GM21390 (cell line): ENCODE results near the gene ZNF19.
A peak's percentile ranks its signal among the peaks of the same experiment; 100 is the strongest.
"Not testable (repeated sequence)": the region's sequence is repeated elsewhere in the genome, so short reads cannot be mapped to it uniquely, and the experiment has no call there.

ENCODE experiments used
- ATAC-seq: cut with Tn5 transposase; IDR thresholded peaks from one replicate; pipeline ENCODE4 v1.9.1; 2021; ENCODE audit not compliant: unreplicated experiment

The ZNF19 gene

DNA sequence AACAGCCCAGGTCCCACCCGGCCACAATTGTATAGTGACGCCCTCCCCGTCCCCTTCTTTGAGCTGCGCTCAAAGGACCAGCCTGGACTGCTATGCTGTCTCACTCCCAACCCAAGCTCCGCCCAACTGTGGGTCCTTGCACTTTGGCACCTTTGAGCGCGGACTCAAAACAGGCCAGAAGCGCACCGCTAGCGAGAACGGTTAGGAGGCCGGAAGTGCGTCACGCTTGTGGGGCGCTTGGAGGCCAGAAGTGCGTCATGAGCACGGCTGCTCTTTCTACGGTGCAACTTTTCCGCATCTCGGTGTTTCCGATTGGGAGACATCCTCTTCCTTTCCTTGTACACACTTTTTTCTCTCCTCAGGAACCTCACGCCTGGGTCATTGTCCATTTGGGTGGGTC is at the start of gene ZNF19:
Gene ZNF19 (minus strand): TSS at position 203 of the 400 bp plus-strand sequence. CDS start 7,210 bp downstream, outside the sequence.
- ATAC-seq = no peak

DNA sequence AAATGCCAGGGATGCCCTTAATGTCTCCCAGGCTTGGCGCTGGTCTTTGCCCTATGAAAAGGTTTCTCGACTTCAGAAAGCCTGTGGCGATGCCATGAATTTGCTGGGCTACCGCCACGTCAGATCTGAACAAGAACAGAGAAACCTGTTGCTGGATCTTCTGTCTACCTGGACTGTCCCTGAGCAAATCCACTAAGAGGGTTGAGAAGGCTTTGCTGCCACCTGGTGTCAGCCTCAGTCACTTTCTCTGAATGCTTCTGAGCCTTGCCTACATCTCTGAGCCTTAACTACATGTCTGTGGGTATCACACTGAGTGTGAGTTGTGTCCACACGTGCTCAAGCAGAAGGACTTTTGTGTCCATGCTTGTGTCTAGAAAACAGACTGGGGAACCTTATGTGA is 48.5 kb upstream of the ZNF19 start:
- ATAC-seq = no peak

DNA sequence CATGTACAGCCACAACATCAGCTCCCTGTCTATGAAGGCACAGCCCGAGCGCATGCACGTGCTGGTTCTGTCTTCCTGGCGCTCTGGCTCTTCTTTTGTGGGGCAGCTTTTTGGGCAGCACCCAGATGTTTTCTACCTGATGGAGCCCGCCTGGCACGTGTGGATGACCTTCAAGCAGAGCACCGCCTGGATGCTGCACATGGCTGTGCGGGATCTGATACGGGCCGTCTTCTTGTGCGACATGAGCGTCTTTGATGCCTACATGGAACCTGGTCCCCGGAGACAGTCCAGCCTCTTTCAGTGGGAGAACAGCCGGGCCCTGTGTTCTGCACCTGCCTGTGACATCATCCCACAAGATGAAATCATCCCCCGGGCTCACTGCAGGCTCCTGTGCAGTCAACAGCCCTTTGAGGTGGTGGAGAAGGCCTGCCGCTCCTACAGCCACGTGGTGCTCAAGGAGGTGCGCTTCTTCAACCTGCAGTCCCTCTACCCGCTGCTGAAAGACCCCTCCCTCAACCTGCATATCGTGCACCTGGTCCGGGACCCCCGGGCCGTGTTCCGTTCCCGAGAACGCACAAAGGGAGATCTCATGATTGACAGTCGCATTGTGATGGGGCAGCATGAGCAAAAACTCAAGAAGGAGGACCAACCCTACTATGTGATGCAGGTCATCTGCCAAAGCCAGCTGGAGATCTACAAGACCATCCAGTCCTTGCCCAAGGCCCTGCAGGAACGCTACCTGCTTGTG is 47.8 kb upstream of the ZNF19 start:
- no peak for ATAC-seq

DNA sequence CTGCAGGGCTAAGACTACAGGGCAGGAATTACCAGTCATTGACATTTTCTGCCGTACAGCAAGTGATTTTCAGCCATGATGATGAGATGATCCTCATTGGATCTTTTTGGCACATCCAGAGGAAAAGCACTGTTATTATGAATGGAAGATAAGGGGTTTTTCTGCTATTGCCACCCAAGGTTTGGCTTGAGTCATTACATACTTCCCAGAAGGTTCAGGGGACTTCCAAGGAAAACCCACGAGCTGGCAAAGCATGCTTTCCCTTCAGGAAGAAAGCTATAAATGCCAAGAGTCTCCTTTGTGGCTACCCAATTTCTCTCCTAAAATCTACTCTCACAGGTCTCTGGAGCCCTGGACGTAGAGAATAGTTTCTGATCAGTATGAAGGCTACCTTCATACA is 43.2 kb upstream of the ZNF19 start:
- ATAC-seq = no peak

DNA sequence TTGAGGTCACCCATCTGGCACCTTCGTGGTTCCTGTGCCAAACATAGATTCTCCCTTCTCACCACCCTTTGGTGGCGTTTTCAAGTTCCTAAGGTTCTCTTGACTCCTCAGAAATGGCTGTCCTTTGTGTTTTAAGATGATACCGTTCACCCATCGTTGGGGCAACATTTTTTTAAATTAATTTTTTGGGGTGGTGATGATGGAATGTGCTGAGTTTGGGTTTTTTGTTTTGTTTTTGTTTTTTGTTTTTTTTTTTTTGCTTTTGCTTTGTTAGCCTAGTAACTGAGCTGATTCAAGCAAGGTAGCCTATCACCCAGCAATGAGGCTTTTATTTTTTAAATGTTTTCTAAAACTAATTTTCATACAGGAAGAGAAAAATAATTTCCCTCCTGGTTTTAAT is 39.7 kb upstream of the ZNF19 start:
- ATAC-seq = no peak

DNA sequence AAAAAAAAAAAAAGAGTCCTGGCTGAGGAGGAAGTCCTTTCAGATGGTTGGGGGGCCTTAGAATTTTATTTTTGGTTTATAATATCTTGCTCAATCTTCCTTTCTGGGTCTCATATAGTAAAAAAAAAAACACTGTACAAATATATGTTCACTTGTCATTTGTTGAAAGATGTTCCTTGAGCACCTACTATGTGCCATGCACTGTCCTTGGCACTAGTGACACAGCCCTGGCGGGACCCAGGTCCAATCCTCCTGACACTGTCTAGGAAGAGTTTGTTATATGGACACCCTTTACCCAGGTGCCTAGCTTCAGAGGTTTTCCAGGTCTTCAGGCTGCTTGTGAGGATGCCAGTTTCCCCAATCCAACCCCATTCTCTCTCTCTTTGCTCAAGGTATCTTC is 39.1 kb upstream of the ZNF19 start:
- ATAC-seq = no peak

DNA sequence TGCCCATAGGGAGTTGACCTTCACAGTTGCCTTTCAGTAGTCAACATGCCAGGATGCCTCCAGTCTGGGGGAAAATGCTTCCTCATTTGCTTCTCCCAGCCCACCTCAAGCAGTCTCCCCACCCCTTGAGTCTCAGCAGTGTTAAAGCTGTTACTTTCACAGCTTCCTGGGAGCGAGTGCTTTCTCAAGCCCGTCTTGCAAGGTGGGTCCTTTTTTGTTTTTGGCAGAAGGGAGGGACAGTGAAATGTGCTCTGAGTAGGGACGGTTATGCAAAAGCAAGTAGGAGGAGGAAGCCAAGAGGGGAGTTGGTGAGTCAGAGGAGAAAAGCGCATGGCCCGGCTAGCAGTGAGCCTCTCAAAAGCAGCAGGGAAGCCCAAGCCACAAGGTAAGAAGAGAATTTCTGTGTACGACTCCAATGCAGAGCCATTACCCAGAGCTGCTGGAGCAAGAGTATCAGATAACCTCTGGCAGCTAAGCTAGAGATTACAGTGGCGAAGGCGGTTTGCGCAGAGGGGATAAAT is 37.0 kb upstream of the ZNF19 start, which contains the start of gene CHST4:
Gene CHST4 (plus strand): TSS at position 316 of the 521 bp plus-strand sequence. CDS start 10,252 bp downstream, outside the sequence.
- no peak for ATAC-seq

DNA sequence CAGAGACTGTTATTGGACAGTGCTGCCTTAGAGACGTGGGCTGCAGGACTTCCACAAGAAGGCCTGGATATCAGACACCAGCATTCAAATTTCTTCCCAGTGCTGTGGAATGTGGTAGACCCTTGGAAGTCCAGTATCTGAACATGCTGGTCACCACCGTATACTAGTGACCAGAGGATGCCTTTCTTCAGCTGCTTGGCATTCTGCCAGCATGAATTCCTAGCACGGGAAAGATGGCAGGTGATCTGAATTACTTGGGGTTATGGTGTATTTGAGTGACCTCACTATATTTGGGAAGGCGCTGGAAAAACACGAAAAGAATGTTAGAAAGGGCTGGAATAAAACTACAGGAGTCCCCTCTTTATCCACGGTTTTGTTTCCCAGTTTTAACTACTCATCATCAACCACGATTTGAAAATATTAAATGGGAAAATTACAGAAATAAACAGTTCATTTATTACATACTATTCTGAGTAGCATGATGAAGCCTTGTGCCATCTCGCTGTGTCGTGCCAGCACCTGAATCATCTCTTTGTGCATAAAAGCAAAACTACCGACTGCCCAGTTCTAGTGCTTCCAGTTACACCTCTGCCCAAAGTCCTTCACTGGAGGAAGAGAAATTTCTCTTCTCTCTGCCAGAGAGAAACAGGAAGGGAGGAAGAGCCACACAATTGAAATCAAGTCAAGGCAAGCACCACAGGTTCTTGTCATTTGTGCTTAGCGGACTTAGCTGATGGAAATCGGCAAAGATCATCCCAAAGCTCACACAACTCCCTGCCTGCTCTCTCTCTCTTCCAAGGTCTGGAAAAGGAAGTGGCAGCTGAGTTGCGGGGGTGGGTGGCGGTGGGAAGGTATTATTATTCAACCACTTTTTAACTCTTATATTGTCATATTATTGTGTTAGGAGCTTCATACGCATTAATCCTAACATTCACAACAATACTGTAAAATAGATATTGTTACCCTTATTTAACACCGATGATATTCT is 35.7 kb upstream of the ZNF19 start:
- ATAC-seq = no peak

DNA sequence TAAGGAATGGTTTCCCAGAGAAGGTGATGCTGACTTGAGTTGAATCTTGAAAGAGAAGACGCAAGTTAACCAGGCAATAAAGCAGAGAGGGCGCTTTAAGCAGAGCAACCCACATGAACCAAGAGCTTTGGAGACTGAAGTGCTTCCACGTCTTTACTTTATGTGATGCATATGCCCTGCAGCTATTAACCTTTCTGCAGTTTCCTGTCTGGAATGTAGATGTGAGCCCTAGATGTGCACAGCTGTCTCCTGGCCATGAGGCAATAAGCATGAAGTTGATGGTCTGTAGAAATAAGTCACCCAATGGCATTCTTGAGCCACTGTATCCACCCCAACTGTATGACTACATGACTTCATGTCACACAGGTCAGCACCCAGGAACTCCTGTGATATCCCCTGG is 31.4 kb upstream of the ZNF19 start:
- ATAC-seq = no peak

DNA sequence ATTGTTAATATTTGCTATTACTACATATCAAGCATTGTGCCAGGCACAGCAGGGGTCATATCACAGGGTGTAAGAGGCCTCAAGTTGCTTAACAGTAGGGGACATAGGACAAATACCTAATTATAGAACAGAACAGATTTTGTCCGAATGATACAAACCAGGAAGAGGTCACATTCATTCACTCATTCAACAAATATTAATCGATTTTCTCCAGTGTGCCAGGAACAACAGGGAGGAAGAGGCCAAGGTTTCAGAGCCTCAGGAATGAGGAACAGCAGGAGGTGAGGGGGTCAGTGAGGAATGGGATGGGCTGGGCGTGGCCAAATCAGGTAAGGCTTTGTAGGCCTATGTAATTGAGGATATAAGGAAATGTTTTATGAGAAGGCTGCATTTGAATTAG is 25.9 kb upstream of the ZNF19 start:
- no peak for ATAC-seq

DNA sequence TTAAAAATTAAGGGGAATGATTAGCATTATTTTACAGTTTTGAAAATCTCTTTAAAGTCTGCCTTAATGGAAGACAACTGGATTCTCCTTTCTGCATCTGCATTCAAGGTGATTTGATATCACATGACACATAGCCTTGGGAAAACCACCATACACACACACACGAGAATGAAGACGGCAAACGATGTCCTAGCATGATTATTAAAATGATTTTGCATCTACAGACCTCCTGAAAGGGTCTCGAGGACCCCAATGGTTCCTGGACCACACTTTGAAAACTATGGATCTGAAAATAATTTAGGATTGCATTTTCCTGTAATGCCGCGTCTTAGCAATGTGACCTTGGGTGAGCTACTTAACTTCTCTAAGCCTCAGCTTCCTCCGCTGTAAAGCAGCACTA is 25.4 kb upstream of the ZNF19 start:
- ATAC-seq = no peak

DNA sequence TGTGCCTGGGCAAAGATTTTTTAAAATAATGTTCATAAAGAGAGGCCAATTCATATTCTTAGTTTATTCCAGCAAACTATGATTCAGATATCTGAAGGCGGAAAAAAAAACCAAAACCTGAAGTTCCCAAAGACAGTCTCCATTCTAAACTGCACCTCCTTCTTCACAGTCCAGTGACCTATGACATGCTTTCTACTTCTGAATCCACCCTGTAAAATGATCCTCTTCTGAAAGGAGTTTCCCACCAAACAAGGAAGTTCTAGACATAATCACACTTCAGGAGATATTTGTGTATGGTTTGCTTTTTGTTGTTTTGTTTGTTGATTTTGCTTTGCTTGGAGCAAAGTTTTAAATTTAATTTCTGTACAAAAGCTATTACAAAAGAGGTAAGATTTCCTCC is 24.2 kb upstream of the ZNF19 start:
- no peak for ATAC-seq

DNA sequence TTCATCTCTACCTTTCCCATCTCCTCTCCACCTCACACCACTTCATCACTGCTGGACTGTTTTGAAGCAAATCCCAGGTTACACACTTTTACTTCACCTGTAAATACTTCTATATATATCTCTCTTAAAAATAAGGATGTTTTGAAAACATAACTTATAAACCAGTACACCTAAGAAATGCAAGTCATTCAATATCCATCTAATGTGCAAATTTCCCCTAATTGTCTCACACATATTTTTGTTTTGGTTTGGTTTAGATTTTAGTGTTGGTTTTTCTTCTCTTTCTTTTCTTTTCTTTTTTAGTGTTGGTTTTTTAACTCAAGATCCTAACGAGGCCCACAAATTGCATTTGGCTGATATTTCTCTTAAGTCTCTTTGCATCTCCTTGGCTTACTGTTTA is 17.9 kb upstream of the ZNF19 start:
- no peak for ATAC-seq

DNA sequence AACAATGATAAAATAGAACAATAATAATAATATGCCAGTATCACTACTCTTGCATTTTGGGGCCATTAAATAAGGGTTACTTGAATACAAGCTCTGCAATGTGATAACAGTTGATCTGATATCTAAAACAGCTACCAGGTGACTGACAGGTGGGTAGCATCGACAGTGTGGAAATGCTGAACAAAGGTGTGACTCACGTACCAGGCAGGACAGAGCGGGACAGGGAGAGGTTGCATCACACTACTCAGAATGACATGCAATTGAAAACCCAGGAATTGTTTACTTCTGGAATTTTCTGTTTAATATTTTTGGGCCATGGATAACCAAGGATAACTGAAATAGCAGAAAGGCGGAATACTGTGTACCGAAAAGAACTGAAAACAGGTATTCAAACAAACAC is 15.8 kb upstream of the ZNF19 start:
- ATAC-seq = no peak

DNA sequence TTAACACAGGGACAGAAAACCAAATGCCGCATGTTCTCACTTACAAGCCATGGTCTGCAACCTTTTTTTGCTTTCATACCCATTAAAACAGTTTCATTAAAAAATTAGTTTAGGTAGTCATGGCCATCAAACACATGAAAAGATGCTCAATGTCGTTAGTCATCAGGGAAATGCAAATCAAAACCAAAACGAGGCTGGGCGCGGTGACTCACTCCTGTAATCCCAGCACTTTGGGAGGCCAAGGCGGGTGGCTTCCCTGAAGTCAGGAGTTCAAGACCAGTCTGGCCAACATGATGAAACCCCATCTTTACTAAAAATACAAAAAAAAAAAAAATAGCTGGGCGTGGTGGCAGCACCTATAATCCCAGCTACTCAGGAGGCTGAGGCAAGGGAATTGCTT is 14.9 kb upstream of the ZNF19 start:
- ATAC-seq = not testable (repeated sequence)

DNA sequence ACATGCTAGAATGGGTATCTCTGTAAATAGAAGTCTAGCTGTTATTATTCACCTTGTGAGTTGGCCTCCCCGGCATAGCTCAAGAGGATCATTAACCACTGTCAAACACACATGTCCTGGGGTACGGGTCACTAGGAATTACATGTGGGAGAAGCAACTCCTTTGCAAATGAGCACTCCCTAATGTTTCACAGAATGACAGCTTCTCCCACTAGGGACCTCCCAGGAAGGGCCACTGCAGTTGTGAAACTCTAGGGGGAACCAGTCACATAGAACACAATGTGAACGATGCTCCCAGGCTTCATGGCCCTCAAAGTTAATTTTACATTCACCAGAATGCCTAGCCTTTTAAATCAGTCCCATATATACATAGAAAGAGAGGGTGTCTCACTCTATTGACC is 12.4 kb upstream of the ZNF19 start:
- ATAC-seq = no peak

DNA sequence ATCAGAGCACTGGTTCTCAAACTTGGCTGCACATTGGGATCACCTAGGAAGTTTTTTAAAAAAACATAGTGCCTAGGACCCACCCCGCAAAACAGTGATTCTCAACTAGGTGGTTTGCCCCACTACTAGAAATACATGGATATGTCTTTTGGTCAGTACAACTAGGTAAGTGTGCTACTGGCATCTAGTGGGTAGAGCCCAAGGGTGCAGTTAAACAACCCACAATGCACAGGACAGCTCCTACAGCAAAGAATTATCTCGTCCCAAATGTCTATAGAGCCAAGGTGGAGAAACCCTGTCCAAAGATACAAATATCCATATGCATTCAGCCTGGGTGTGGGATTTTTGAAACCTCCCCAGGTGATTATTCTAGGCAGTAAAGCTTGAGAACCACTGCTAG is 11.8 kb upstream of the ZNF19 start:
- no peak for ATAC-seq

DNA sequence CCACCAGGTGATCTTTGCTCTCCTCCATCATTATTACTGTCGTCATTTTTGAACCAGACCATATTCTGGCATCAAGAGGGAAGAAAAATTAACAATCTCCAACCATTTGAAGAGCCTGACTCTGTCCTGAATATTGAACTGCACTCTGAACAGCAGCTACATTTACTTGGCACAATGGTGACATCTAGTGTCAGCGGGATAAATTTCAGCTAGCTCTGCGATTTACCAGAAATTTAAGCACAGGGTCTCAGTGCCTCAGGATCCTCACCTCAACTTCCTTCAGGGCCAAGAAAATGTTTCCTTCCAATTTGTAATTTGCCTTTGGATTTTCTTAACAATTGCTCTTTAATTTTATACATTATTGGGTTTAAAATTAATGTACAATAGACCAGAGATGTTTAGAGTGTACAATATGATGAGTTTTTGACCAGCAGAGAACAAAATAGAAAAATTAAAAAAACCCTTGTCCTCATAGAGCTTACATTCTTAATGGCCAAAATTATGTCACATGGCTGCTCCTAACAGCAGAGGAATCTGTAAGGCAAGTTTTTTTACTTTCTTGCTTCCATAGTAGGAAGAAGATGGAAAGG is 10.7 kb upstream of the ZNF19 start:
- peak; percentile 75 for ATAC-seq

DNA sequence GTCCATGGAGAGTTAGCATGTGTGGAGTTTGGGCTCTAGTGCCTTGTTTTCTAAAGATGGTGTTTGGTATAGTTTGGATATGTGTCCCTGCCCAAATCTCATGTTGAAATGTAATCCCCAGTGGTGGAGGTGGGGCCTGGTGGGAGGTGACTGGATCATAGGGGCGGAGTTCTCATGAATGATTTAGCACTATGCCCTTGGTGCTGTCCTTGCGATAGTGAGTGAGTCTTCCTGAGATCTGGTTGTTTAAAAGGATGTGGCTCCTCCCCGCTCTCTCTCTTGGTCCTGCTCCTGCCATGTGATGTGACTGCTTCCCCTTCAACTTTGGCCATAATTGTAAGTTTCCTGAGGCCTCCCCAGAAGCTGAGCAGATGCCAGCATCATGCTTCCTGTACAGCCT is 8.9 kb upstream of the ZNF19 start:
- ATAC-seq = no peak

DNA sequence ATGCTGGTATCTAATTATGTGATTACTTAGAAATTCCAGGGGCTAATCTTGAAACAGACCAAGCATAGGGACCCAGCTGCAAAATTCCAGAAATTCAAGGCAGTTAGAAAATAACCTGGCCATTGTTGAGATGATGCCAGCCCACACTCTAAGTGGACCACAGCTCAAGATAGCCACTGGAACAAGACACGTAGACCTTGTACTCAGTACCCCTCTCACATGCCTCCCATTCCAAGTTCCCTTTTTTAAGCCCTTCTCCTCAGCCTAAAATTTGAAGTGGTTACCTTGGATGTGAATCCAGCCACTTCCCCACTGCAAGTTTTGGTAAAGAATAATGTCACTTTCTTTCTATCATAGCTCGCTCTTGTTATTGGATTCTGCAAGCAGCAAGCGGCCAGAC is 4.1 kb upstream of the ZNF19 start:
- no peak for ATAC-seq

DNA sequence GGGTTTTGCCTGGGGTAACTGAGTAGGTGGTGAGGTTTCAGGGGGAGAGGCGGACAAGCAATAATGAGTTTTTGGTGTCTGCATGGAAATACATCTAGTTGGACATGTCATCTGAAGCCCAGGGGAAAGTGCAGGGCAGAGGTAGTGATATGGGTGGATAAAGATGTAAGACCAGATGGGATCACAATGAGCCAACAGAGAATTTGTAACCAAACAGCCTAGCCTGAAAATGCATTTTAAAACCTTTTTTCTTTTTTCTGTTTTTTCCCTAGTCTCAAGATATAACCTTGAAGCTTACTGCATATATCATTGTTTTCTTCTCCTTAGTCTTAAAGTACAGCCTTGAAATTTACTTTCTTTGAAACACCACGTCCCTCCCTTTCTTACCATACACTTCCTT is 3.7 kb upstream of the ZNF19 start:
- no peak for ATAC-seq
